Inflammatory macrophage treated with lipopolysaccharide for 1 hour (primary cell): Measurements from ENCODE around the gene RNASE7.
A peak's percentile ranks its signal among the peaks of the same experiment; 100 is the strongest.
"Not testable (repeated sequence)": the region's sequence is repeated elsewhere in the genome, so short reads cannot be mapped to it uniquely, and the experiment has no call there.

Experiments used
- DNase-seq, 2 donors: peaks; one replicate each; pipeline ENCODE4 v3.0.0-alpha.2; 2020 to 2022

Gene RNASE7

DNA sequence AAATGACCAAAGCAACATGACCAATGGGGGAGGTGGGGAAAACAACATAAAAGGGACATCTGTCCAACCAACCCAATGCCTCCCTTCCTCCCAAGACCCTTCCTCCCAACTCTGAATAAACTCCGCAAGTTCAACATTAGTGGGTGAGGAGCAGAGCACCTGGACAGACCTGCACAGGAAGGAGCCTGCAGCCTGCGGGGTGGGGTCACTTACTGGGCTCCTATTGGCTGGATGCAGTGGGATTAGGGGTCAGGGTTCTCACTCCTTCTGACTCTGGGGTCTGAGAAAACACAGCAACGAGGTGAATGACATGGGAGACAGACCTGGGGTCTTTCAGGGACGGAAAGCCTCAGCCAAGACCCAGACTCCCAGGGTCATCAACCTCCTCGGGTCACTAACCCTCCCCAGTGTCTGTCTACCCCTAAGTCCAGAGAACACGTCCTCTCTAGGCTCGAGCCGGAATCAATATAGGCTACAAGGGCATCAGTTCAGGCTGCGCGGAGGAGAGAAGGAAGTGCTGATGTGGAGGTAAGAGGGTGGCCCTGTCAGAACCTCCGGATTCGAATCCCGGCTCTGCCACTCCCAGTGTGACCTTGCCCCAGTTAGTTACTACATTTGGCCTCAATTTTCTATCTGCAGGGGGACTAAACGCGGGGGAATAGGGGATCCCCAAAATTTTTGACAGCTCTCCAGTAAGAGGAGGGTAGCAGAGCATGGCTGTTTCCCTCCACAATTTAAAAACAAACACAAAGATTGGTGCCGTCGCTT is 18.2 kb upstream of the RNASE7 start:
- DNase-seq = no peak

DNA sequence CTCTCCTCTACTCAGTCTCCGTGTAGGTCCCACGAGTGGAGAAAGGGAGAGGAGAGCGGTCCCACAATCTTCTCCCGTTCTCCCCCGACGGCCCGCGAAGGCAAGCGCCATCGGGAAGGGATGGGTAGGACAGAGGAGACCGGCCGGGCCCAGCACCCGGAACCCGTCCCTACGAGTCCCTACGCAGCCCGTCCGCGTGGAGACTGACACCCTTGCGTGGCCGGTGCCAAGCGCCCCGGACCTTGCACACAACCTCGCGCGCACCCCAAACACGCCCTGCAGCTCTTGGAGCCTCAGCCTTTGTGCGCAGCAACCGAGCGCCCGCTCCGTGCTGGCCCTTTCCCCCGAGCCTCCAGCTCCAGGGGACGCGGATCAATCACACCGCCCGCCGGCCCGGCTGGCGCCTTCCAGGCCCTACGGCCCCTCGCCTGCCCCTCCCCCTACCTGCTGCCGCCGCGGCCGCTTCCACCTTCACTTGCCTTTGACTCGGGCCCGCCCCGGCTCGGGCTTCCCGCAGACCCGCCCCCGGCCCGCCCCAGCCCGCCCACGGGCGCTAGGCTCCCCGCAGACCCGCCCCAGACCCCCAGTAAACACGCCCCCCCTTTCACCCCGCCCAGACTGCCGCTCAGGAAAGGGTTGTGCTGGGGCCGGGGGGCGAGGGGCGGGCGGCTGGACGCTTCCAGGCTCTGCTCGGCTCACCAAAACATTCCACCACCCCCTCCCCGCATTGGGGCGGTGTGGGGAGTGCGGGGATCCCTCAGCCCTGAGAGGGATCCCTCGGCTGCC is 17.4 kb upstream of the RNASE7 start, which contains the start of gene NDRG2:
Gene NDRG2, minus strand, starts transcription at position 477 of the 786 bp plus-strand sequence. CDS start 1,746 bp downstream, outside the sequence.
- no peak for DNase-seq

DNA sequence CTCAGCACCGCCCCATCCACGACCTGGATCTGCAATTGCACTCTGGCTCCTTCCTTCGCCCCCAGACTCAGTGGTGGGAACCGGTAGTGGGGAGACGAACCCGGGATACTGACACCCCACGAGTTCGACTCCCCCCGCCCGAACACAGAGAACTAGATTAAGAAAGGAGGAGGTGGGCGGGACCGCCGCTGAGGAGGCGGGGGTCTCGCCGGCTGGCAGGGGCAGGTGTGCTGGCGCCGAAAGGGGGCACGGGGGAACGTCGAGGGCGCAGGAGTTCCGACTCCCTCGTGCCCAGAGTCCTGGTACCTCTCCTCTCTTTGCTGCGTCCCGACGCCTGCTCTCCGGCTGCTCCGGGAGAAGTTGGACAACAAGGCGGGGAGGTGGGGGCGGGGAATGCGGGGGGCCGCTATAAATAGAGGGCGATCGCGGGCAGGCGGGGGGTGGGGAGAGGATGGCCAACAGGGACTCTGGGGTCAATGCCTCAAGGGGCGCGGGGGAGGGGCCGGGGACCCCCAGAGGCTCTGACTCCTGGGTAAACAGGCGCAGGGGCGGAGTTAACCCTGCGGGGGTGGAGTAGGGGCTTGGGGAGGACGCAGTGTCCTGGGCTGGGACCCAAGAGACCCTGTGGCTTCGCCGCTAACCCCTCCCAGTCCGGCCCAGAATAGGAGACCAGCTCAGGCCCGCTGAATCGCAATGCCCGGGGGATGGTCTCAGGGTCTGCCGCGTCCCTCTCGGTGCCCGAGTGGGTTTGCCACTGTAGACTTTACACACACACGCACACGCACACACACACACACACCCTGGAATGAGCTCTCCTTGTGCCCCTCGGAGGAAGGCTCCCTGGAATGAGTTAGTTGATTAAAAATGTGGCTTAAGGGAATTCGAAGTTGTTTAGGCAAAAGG is 16.5 kb upstream of the RNASE7 start:
- no peak for DNase-seq

DNA sequence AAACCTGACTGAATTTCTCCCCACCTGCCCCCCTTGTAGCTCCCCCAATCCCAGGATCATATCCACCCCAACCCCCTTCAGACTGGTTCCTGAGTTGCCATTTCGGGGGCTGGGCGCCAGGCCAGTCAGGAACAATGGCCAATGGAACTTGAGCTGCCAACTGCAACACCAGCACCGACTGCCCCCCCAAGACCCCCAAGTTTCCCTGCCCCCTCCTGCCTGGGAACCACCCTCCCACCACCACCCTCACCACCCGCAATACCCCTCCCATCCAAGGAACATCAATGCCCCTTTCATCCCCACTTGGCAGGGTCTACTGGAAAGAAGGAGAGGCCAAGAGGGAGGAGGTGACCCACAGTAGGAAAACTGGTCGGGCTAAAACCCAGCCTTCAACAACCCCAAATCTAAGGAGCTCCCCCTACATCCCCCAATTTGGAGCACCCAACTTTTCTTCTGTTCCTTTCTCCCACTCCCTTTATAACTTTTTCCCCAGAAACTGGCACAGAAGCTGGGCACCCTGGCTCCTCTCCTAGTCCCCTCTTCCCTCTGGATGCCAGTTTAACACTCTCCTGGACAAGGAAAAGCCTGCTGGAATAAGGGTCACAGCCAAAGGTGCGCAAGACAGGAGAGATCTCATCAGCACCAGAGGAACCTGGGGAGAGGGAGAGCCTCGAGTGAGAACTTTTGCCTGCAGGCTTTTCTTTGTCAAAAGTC is 15.7 kb upstream of the RNASE7 start:
- no peak for DNase-seq

DNA sequence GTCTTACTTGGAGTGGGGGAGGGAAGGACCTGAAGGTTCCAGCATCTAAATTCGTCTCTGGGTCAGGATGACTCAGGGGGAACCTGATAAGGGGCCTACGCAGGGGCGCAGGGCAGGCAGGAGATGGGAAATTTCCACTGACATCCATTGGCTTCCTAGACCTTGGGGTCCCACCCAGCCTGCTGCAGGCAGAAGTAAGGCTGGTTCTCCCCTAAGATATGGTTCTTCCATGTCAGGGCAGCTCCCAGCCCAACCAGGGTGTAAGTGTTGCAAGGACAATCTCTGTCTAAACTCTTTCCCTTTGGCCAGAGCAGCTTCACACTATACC is 15.2 kb upstream of the RNASE7 start:
- no peak for DNase-seq

DNA sequence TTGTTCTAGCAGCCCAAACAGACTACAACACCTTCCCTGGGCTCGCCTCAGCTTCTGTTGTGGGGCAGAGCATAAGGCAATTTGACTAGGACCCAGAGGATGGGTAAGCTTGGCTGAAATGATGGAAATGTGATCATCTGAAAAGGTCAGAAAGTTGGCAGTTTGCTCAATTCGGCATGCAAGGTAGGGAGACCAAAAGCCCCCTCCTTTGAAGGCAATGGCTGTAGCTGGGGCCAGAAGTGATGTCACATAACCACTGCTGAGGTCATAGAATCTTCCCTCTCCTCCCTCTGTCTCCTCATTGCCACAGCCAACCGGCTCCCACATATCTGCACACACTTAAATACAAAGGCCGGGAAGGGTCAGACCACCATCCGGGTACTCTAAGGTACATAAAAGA is 12.2 kb upstream of the RNASE7 start, which contains the start of gene TPPP2:
Gene TPPP2, plus strand, starts transcription at position 301 of the 400 bp plus-strand sequence. CDS start 365 bp downstream, outside the sequence.
- no peak for DNase-seq

DNA sequence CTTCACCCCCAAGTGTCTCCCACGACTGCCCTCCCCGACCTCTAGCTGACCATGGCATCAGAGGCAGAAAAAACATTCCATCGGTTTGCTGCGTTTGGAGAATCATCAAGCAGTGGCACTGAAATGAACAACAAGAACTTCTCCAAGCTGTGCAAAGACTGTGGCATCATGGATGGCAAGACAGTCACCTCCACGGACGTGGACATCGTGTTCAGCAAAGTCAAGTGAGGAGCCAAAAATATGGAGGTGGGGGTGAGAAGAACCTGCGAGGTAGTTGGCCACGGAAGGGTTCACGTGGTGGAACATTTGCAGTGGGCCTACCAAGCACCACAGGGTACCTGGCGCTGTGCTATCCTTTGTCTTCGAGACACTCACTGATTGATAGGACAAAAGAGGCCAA is 11.6 kb upstream of the RNASE7 start:
- DNase-seq = no peak

DNA sequence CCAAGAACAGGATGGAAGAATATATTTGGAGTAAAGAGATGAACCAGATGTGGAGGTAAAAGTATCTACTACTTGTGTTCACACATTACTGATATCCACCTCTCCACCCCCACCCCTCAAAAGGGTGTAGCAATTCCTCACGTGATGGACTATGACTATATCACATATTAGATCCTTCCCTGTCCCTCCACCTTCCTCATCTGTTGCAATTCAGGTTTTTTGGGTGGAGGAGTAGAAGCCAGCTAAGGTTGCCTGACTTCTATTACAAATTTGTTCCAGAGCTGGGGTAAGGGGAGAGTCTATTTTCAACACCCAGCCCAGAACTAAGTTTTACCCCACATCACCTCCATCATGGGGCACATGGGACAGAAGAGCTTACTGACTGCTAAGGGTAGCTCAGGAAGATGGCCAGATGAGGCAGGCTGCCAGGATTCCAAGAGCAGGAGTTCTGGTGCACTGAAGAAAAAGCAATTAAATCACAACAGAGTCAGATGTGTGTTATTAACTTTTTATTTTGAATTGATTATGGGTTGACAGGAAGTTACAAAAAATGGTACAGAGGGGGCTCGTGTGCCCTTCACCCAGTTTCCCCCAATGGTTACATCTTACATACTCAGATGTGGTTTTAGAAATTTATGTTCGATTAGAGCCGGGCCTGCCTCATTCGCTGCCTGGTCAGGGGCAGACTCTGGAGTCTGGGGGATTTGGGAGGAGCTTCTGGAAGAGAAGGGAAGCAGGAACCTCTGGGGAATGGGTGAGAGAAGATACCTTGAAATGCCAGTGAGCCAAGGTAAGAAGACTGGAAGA is 9.6 kb upstream of the RNASE7 start:
- peak; percentile 82 to 91 for DNase-seq

DNA sequence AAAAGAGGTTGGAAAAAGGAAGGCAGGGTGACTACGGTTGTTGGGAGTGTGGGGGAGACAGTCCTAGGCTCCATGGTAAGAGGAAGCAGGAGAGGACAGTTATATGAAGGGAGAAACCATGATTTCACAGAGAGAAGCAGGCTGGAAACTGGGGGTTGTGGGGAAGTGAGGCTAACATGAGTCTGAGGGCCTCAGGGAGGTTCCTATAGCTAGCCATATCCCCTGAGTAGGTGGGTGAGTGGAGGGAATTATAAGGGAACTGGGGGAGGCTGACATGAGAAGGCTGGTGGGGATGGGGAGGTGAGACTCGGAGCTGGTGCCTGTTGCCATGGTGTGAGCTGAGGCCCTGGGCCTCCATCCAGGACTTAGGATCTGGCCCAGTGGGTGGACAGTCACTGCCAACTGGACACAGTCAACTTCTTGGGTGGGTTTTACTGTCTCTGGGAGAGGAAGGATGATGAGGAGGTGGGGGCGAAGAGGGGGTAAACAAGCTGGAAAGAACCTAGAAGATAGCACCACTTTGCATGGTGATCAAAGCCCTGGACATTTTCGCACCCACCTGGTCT is 8.9 kb upstream of the RNASE7 start:
- peak; percentile 78 to 94 for DNase-seq

DNA sequence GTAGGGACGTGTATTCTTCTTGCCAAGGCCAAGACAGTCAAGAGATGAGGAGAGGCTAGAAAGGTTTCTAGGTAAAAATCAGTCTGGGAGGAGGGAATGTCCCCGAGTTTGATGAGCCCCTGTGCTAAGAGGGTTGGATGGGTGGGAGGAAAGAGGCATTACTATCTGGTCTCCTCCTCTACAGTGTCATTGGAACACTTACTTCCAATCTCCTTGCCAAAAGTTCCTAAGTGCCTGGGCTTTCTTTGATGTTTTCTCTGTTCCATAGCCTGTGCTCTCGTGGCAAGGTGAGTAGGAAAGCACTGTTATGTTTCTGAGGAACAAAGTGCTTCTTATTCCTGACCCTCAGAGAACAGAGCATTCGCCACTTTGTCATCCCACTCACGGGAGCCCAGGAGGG is 7.5 kb upstream of the RNASE7 start, which contains the start of gene RNASE13:
Gene RNASE13, minus strand, starts transcription at position 101 of the 400 bp plus-strand sequence. CDS start 519 bp downstream, outside the sequence.
- no peak for DNase-seq

DNA sequence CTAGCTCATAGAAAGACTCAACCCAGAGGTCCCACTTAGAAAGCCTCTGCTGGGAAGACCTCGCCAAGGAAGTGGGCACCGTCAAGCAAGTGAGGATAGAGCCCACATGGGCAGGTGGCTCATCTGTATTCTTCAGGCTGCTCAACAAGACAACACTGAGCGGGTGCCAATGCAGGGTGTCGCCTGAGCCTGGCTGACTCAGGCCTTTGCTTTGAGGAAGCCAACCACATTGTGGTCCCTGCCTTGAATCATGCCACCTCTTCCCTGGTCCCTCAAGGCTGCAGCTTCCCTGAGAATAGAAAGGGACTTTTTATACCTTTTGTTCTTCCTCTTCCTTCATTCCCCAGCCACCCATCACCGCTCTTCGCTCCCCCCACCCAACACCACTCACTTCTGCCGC is 5.4 kb upstream of the RNASE7 start:
- DNase-seq = peak in 1 of 2 donors; percentile 65

DNA sequence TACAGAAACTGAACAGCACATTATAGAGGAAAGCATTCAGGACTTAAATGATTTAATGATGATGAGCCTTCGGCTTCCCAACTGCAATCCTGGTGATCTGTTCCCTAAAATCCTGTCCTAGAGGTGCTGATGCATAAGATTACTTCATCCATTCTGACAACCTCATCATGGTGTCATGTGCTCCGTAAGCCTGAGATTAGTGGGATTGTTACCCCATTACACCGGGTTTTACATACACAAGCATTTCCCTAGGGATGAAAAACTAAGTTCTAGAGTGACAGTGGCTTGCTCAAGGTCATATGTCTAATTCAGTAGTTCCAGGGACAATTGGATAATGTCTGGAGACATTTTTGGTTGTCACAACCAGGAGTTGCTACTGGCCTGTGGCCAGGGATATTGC is 5.0 kb upstream of the RNASE7 start:
- DNase-seq = peak in 1 of 2 donors; percentile 78

DNA sequence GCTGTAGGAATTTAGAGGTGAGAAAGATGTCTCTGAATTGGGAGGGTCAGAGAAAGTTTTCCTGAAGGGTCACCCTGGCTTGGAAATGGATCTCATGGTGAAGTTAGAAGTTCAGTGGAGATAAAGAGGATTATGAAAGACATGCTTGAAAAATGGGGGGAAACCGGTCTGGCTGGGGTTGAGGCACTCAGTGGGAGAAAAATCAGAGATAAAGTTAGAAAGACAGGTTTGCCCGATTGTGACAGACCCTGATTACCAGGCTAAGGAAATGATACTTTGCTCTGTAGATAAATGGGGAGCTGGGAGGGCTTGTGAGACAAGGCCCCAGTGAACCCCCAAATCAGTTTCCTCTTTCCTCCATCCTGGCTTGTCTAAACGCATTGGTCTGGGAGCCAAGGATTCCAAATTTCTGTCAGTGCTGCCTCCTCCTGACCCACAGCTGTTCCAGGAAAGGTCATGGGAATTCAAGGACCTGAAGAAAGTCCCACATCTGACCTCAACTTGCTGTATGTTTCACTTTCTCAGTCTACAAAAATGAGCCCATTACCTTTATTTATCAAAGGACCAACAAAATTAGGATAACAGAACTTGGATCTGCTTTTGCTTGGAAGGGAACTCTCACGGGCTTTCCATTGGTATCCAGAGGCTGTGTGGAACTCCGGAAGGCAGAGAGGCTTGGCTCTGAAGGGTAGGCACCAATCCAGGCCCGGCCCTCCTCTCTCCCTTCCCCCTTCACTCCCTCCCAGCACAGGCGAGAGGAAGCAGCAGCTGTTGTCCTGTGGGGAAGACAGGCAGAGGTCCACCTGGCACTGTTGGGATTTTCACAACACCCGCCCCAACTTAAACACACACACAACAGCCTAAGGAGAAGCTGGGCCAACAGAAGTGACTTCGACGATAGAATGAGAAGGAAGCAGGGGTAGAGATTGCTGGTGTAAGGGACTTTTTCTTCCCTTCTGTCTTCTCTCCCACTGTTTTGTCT is 3.4 kb upstream of the RNASE7 start:
- no peak for DNase-seq

DNA sequence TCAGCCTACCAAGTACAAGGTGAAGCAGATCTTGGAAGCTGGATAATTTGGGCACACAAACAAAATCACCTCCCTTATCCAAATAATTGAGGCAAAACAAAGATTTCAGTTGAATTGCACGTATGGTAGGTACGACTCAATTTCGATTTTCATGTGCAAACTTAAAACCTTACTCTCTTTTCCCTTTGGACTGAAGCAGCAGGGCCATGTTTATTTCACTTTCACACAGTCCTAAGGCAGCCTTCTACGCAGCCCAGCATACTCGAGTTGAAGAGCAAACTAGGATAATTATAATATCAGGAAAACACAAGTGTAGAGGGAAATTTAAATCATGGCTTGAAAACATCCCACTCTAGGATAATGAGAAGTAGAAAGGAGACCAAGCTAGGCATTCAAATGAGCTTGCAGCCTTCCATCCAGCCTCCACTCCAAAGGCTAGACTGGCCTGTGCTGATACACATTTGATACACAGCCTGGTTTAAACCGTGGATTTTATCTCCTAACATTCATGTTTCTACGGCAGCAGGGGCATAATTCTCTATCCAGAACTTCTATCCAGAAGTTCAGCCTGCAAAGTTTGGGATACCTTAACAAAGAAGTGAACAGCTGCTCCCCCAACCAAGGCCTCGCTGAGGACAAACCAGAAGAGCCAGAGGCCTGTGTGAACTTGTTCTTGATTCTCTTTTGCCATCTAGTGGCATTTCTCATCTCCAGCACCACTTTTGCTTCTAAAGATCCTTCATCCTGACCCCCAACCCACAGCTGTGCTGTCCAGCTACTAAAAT is 2.4 kb upstream of the RNASE7 start:
- DNase-seq = peak; percentile 59 to 75

DNA sequence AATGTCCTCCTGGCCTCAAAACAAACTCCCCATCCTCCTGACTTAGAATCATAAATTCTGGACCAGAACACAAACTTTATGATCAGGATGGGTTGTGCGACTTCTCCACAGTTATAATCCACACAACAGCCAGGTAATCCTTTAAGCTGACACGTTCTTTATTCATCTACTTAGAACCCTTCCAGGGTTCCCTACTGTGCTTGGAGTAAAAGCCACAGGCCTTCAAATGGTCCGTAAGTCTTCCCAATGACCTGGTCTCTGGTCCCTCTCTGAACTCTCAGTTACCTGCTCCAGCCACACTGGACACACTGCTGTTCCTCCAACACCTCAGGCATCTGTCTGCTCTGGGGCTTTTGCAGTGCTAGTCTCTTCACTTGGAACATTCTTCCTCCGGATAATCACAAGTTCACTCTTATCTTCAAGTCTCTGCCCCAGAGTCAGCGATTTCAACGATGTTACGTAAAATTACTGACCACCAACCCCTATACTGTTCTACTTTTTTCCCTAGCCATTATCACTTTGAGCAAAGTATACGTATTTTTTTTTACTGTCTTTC is 1.7 kb upstream of the RNASE7 start:
- no peak for DNase-seq

DNA sequence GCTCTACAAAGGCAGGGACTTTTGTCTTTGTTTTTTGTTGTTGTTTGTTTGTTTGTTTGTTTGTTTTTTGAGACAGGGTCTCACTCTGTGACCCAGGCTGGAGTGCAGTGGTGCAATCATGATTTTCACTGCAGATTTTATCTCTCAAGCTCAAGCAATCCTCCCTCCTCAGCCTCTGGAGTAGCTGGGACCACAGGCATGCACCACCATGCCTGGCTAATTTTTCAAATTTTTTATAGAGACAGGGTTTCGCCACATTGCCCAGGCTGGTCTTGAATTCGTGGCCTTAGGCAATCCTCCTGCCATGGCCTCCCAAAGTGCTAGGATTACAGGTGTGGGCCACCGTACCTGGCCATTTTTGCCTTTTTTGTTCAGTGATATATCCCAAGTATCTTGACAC is 1.2 kb upstream of the RNASE7 start:
- DNase-seq = not testable (repeated sequence)

DNA sequence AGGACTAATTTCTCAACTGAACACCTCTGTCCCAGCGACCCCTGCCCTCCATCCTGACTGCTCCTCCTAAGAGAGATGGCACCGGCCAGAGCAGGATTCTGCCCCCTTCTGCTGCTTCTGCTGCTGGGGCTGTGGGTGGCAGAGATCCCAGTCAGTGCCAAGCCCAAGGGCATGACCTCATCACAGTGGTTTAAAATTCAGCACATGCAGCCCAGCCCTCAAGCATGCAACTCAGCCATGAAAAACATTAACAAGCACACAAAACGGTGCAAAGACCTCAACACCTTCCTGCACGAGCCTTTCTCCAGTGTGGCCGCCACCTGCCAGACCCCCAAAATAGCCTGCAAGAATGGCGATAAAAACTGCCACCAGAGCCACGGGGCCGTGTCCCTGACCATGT is 756 bp downstream of the RNASE7 start:
- peak in 1 of 2 donors; percentile 41 for DNase-seq

DNA sequence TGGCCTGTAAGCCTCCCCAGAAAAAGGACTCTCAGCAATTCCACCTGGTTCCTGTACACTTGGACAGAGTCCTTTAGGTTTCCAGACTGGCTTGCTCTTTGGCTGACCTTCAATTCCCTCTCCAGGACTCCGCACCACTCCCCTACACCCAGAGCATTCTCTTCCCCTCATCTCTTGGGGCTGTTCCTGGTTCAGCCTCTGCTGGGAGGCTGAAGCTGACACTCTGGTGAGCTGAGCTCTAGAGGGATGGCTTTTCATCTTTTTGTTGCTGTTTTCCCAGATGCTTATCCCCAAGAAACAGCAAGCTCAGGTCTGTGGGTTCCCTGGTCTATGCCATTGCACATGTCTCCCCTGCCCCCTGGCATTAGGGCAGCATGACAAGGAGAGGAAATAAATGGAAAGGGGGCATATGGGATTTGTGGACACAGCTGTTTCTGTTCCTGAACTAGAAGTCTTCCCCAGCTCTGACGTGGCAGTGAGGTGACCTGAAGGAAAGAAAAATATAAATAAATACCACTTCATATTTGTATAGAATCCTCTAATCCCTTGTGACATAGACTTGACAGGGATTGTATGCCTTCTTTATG is 1.3 kb downstream of the RNASE7 start:
- no peak for DNase-seq
